ENCODE measurements around the gene PCP2. TPM values are rescaled to one million over a fixed set of nuclear protein-coding genes. Genes with fewer than 3 reads are reported as not detected.

PCP2 gene
- total and polyA plus RNA-seq, 2 of the 13 experiments (the other 11 are each of a cell fraction or from before 2014, with no cell fraction given), result 0.62 TPM; not detected in 1

GRCh38 chr19:7617735-7618134 is 15.8 kb downstream of the PCP2 start:
- H3K27me3 ChIP-seq (ENCODE audit: control insufficient read depth in 1 of 2, insufficient read depth in 2 of 2, low read length in 2 of 2), result no peaks in the 10 kb centered on the region; a peak in 1 of 5 replicates
- no peak for ATAC-seq
- 96% methylated on average over 22 of the region's 28 CpGs for WGBS (ENCODE audit: low lambda C conversion rate)
- TF ChIP-seq ZNF775 (CRISPR knock-in tag; IDR thresholded peaks at IDR 0.05; ENCODE audit: borderline replicate concordance) (no peak), SRSF1 (optimal IDR thresholded peaks at IDR 0.05; ENCODE audit: low read depth, low read length) (no peak), KAT2B (IDR thresholded peaks at IDR 0.05; ENCODE audit: borderline replicate concordance, low read depth, low read length) (no peak), TEAD2 (CRISPR knock-in tag; IDR thresholded peaks at IDR 0.05) (no peak), EP300 (IDR thresholded peaks at IDR 0.05; ENCODE audit: low read depth in 2 of 2, low read length in 2 of 2) (no peak), EP300 (CRISPR knock-in tag; IDR thresholded peaks at IDR 0.05; ENCODE audit: borderline replicate concordance) (no peak), PCBP2 (optimal IDR thresholded peaks at IDR 0.05; ENCODE audit: low read depth, low read length, poor library complexity, severe bottlenecking) (no peak), AGO2 (optimal IDR thresholded peaks at IDR 0.05; ENCODE audit: low read depth, low read length) (peak; percentile 76), ZNF7 (CRISPR knock-in tag; IDR thresholded peaks at IDR 0.05) (no peak), ZNF572 (CRISPR knock-in tag; IDR thresholded peaks at IDR 0.05) (no peak), HNF4A (CRISPR knock-in tag; IDR thresholded peaks at IDR 0.05) (no peak), ATRX (CRISPR knock-in tag; IDR thresholded peaks at IDR 0.05; ENCODE audit: borderline replicate concordance) (no peak), RBFOX2 (IDR thresholded peaks at IDR 0.05; ENCODE audit: low read depth, low read length) (peak; percentile 34; the same call in 1 of the 2 replicates), IKZF5 (CRISPR knock-in tag; IDR thresholded peaks at IDR 0.05) (no peak)
- no peaks in the 10 kb centered on the region for H3K79me2 ChIP-seq (ENCODE audit: insufficient read depth, low read length)
- no peaks in the 10 kb centered on the region for H3K9me3 ChIP-seq (ENCODE audit: low read length)
- H3K4me2 ChIP-seq (ENCODE audit: low read depth, low read length), result no peak overlapping the region
- peaks cover 24 to 41% of the 10 kb centered on the region in 2 experiments for H3K36me3 ChIP-seq (replicated peaks in 1 of 2; ENCODE audit: control insufficient read depth in 1 of 2, insufficient read depth in 2 of 2, low read length in 2 of 2)
- no peak overlapping the region for H3K27ac ChIP-seq (ENCODE audit: extremely low read length, insufficient read depth, low read length)
- in situ Hi-C loops (cut with HindIII; ENCODE audit: extremely low pct_ligation_motif_present, low pct_unique_long_range_greater_than_20kb), result no loop called here
- intact Hi-C loops (cut with micrococcal nuclease; ENCODE audit: unreplicated experiment), result no loop called here
- ChIA-PET CTCF (ENCODE audit: low intra/inter-chr PET ratio, low total read pairs) (no interaction called here), POLR2A (interaction anchor here (1.0 kb wide), 1 partner anchor 15 kb away, joined by 3 read pairs; the partner anchor contains the start of gene PCP2)
- H3K4me1 ChIP-seq (ENCODE audit: insufficient read depth, low read length), result no peaks in the 10 kb centered on the region; the same call in 1 of the 2 replicates
- no peak for DNase-seq (ENCODE audit: low spot score)
- no peak overlapping the region for H3K4me3 ChIP-seq (replicated peaks in 1 of 3; ENCODE audit: insufficient read depth in 1 of 3, low read depth in 2 of 3, low read length in 3 of 3)
- no peak overlapping the region for H2AFZ ChIP-seq (ENCODE audit: low read length)
- no peak for FAIRE-seq
- BruUV-seq (replicated peaks), result TSS peak; percentile 79
- no peaks in the 10 kb centered on the region for H4K20me1 ChIP-seq (ENCODE audit: insufficient read depth, low read length)
- H3K9ac ChIP-seq (ENCODE audit: insufficient read depth, low read depth, low read length), result no peak overlapping the region
